MM.1S (cell line): ENCODE data around the gene CEP72.
"Not testable (repeated sequence)": the region's sequence is repeated elsewhere in the genome, so short reads cannot be mapped to it uniquely, and the experiment has no call there.

Source experiments
- EZH2 ChIP-seq: fragments of 300-600 bp; sonication (generic); optimal IDR thresholded peaks from 2 replicates; pipeline ENCODE3; 2017; ENCODE audit warnings: low read depth, mild to moderate bottlenecking, antibody characterized with exemption, low read length, mixed read lengths
- TF ChIP-seq, protein P1 (sequence below): fragments of 300-600 bp; sonication (generic); IDR thresholded peaks from 2 replicates; pipeline ENCODE4 v1.5.1; 2016; ENCODE audit warnings: antibody characterized with exemption, low read length, mixed read lengths

DNA sequence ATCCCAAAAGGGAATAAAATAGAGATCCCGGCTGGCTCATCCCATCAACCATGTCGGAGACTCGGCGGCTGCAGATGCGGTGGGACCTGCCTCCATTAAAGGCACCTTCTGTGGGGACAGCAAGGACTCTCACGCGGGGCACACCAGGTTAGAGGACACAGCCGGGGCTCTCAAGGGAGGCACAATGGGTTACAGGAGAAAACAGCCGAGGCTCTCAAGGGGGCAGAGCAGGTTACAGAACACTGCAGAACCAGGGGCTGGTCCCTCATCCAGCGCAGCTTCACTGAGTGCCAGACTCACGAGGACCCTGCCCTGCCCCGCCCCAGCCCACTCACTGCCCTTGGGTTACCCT lies 74.0 kb downstream of the CEP72 start:
- not testable (repeated sequence) for TF ChIP-seq EZH2
- TF ChIP-seq, protein P1, sequence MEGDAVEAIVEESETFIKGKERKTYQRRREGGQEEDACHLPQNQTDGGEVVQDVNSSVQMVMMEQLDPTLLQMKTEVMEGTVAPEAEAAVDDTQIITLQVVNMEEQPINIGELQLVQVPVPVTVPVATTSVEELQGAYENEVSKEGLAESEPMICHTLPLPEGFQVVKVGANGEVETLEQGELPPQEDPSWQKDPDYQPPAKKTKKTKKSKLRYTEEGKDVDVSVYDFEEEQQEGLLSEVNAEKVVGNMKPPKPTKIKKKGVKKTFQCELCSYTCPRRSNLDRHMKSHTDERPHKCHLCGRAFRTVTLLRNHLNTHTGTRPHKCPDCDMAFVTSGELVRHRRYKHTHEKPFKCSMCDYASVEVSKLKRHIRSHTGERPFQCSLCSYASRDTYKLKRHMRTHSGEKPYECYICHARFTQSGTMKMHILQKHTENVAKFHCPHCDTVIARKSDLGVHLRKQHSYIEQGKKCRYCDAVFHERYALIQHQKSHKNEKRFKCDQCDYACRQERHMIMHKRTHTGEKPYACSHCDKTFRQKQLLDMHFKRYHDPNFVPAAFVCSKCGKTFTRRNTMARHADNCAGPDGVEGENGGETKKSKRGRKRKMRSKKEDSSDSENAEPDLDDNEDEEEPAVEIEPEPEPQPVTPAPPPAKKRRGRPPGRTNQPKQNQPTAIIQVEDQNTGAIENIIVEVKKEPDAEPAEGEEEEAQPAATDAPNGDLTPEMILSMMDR: not testable (repeated sequence)
